GM10266 (cell line): ENCODE results near the gene METTL1.
A peak's percentile ranks its signal among the peaks of the same experiment; 100 is the strongest.

ENCODE experiments used
- DNase-seq: peaks from one replicate; pipeline ENCODE4 v3.0.0; 2012; ENCODE audit errors: extremely low spot score
- CTCF ChIP-seq: IDR thresholded peaks from 2 replicates; pipeline ENCODE4 v1.5.1; 2012; ENCODE audit warnings: mild to moderate bottlenecking, low read depth; ENCODE audit not compliant: control insufficient read depth, insufficient read depth; ENCODE audit errors: missing control alignments

The METTL1 gene

DNA sequence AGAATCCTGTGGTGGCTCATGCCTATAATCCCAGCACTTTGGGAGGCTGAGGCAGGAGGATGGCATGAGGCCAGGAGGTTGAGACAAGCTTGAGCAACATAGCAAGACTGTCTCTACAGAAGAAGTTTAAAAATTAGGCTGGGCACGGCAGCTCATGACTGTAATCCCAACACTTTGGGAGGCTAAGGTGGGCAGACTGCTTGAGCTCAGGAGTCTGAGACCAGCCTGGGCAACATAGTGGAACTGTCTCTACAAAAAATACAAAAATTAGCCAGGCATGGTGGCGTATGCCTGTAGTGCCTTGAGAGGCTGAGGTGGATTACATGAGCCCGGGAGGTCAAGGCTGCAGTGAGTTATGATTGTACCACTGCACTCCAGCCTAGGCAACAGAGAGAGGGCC, 4.0 kb downstream of the METTL1 start:
- TF ChIP-seq CTCF = no peak
- no peak for DNase-seq

- TF ChIP-seq CTCF = no peak
- no peak for DNase-seq
Observed at GRCh38 chr12:57767305-57767698, 4.6 kb downstream of the METTL1 start.

- DNase-seq = no peak
- no peak for TF ChIP-seq CTCF
Observed at GRCh38 chr12:57766464-57767304, 5.2 kb downstream of the METTL1 start, which contains the start of gene CYP27B1. CYP27B1 (minus strand) TSS chr12:57767078; CDS start chr12:57767041, 37 bp downstream.

- TF ChIP-seq CTCF = no peak
- DNase-seq = no peak
Observed at GRCh38 chr12:57765698-57766463, 6.0 kb downstream of the METTL1 start.

GRCh38 chr12:57765003-57765697, 6.8 kb downstream of the METTL1 start:
- TF ChIP-seq CTCF = peak; percentile 65

DNA sequence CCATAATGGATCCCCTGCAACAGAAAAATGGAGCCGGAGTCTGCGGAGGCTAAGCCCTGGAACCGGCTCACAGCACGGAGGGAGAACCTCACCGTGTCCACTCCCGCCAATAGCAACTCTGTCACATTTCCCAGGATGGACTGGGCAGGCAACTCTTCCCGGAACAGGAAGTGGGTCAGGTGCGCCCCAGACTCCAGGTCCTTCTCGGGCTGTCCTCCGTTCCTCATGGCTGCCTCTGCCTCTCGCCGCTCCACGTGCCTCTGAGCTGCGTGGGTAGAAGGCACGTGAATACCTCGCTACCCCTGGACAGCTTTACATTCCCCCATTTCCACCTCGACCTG, 7.3 kb downstream of the METTL1 start:
- no peak for DNase-seq
- no peak for TF ChIP-seq CTCF

More at GRCh38 chr12:57765003-57765697, 6.8 kb downstream of the METTL1 start:
- no peak for DNase-seq
